Erythroblast (primary cell): ENCODE measurements around the gene MYO1E.

Source experiments
- GATA1 ChIP-seq: IDR thresholded peaks from 2 replicates; pipeline ENCODE4 v1.6.1; 2011; ENCODE audit warnings: low read depth, mild to moderate bottlenecking, control low read depth, low read length, moderate library complexity
- POLR2A ChIP-seq: IDR thresholded peaks from 2 replicates; pipeline ENCODE4 v1.6.1; 2011; ENCODE audit warnings: mild to moderate bottlenecking, low read length

GRCh38 chr15:59372352-59373211, at the start of gene MYO1E:
- TF ChIP-seq POLR2A: no peak
- no peak for TF ChIP-seq GATA1
